Progenitor cell of endocrine pancreas (in vitro differentiated cells): ENCODE results near the gene EPM2AIP1. TPM values are rescaled to one million over a fixed set of nuclear protein-coding genes. Genes with fewer than 3 reads are reported as not detected.

Source experiments
- DNase-seq: peaks from one replicate; pipeline ENCODE4 v3.0.0; 2021; ENCODE audit warnings: low spot score; ENCODE audit not compliant: unreplicated experiment
- H3K27ac Mint-ChIP-seq: 2 replicates; pipeline ENCODE4 v1.8.0; 2021; ENCODE audit warnings: mild to moderate bottlenecking, moderate library complexity, mixed read lengths
- H3K27me3 Mint-ChIP-seq: 2 replicates; pipeline ENCODE4 v1.8.0; 2021; ENCODE audit warnings: mixed read lengths
- H3K36me3 Mint-ChIP-seq: 2 replicates; pipeline ENCODE4 v1.8.0; 2022; ENCODE audit warnings: mixed read lengths; ENCODE audit not compliant: insufficient read depth
- H3K4me1 Mint-ChIP-seq: 2 replicates; pipeline ENCODE4 v1.8.0; 2021; ENCODE audit warnings: low read depth, mixed read lengths
- H3K4me3 Mint-ChIP-seq: 2 replicates; pipeline ENCODE4 v1.8.0; 2021; ENCODE audit warnings: low read depth, mild to moderate bottlenecking, moderate library complexity, mixed read lengths
- H3K9me3 Mint-ChIP-seq: 2 replicates; pipeline ENCODE4 v1.8.0; 2021; ENCODE audit warnings: low read depth, mixed read lengths
- CTCF ChIP-seq: fragments of 200-600 bp; sonication (generic); IDR thresholded peaks from one replicate; pipeline ENCODE4 v1.5.0; 2021; ENCODE audit warnings: antibody characterized with exemption, mild to moderate bottlenecking; ENCODE audit not compliant: unreplicated experiment
- total RNA-seq: library from RNA; stranded (reverse); gene quantifications from 2 replicates; pipeline ENCODE4 v1.2.1, GENCODE V29; 2021

EPM2AIP1 gene
- total RNA-seq, 1 donor from 2014 or later = 29.7 TPM

GRCh38 chr3:37024092-37024491 is 31.2 kb upstream of the EPM2AIP1 start:
- Mint-ChIP-seq H3K27ac (no peak overlapping the region), H3K9me3 (peaks cover 9% of the 10 kb centered on the region), H3K4me3 (no peak overlapping the region), H3K27me3 (no peaks in the 10 kb centered on the region), H3K4me1 (no peaks in the 10 kb centered on the region), H3K36me3 (peaks cover 55% of the 10 kb centered on the region)
- peak; percentile 33 for TF ChIP-seq CTCF
- no peak for DNase-seq

GRCh38 chr3:37017683-37018082 is 24.8 kb upstream of the EPM2AIP1 start:
- Mint-ChIP-seq H3K4me1 (no peaks in the 10 kb centered on the region), H3K9me3 (no peaks in the 10 kb centered on the region), H3K27ac (no peak overlapping the region), H3K36me3 (peaks cover 31% of the 10 kb centered on the region), H3K4me3 (no peak overlapping the region), H3K27me3 (no peaks in the 10 kb centered on the region)
- no peak for TF ChIP-seq CTCF
- no peak for DNase-seq

- no peak for DNase-seq
- H3K27me3 Mint-ChIP-seq = no peaks in the 10 kb centered on the region
- H3K9me3 Mint-ChIP-seq = no peaks in the 10 kb centered on the region
- no peak overlapping the region for H3K27ac Mint-ChIP-seq
- no peak overlapping the region for H3K4me3 Mint-ChIP-seq
- peaks cover 25% of the 10 kb centered on the region for H3K36me3 Mint-ChIP-seq
- no peak for TF ChIP-seq CTCF
- H3K4me1 Mint-ChIP-seq = no peaks in the 10 kb centered on the region
Measured at GRCh38 chr3:37016903-37017302, 24.0 kb upstream of the EPM2AIP1 start.

- no peak for DNase-seq
- Mint-ChIP-seq H3K27ac (no peak overlapping the region), H3K27me3 (no peaks in the 10 kb centered on the region), H3K4me3 (no peak overlapping the region), H3K4me1 (no peaks in the 10 kb centered on the region), H3K36me3 (peaks cover 21% of the 10 kb centered on the region), H3K9me3 (no peaks in the 10 kb centered on the region)
- TF ChIP-seq CTCF = no peak
Measured at GRCh38 chr3:37015642-37016041, 22.7 kb upstream of the EPM2AIP1 start.

GRCh38 chr3:37014620-37015019 is 21.7 kb upstream of the EPM2AIP1 start:
- Mint-ChIP-seq H3K4me3 (no peak overlapping the region), H3K4me1 (no peaks in the 10 kb centered on the region), H3K36me3 (peaks cover 16% of the 10 kb centered on the region), H3K27me3 (no peaks in the 10 kb centered on the region), H3K27ac (no peak overlapping the region), H3K9me3 (no peaks in the 10 kb centered on the region)
- DNase-seq = no peak
- TF ChIP-seq CTCF = no peak
